ENCODE data around the gene MAN2B2.
A peak's percentile ranks its signal among the peaks of the same experiment; 100 is the strongest.

Gene MAN2B2

DNA sequence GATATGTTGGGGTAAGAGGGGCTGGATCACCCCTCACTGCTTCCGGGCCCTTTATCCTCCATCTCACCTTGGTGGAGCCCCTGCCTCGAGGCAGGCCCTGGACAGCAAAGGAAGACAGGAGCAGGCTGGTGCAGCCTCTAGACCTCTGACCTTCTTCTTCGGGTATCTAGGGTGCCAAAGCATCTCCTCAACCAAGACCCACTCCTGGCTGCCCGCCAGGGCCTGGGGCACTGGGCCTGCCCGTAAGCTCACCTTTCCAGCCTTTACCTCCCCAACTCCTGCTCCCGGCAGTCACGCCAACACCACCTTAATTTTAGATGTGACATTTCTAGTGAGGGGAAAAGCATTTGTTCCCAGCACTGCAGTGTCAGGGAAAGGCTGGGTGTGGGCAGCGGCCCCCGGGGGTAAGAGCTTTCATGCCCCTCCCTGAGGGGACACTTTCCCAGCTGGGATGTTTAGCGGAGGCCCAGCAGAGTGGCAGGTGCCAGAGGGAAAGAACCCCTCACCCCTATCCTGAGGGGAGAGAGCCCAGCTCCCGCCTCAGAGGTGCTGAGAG lies 6.7 kb downstream of the MAN2B2 start:
- TF ChIP-seq, protein P1, sequence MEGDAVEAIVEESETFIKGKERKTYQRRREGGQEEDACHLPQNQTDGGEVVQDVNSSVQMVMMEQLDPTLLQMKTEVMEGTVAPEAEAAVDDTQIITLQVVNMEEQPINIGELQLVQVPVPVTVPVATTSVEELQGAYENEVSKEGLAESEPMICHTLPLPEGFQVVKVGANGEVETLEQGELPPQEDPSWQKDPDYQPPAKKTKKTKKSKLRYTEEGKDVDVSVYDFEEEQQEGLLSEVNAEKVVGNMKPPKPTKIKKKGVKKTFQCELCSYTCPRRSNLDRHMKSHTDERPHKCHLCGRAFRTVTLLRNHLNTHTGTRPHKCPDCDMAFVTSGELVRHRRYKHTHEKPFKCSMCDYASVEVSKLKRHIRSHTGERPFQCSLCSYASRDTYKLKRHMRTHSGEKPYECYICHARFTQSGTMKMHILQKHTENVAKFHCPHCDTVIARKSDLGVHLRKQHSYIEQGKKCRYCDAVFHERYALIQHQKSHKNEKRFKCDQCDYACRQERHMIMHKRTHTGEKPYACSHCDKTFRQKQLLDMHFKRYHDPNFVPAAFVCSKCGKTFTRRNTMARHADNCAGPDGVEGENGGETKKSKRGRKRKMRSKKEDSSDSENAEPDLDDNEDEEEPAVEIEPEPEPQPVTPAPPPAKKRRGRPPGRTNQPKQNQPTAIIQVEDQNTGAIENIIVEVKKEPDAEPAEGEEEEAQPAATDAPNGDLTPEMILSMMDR (conservative IDR thresholded peaks at IDR 0.05; ENCODE audit: low read length), result no peak
- H3K4me3 ChIP-seq (ENCODE audit: low read length), result no peak overlapping the region
- DNase-seq (ENCODE audit: low read depth), result no peak

DNA sequence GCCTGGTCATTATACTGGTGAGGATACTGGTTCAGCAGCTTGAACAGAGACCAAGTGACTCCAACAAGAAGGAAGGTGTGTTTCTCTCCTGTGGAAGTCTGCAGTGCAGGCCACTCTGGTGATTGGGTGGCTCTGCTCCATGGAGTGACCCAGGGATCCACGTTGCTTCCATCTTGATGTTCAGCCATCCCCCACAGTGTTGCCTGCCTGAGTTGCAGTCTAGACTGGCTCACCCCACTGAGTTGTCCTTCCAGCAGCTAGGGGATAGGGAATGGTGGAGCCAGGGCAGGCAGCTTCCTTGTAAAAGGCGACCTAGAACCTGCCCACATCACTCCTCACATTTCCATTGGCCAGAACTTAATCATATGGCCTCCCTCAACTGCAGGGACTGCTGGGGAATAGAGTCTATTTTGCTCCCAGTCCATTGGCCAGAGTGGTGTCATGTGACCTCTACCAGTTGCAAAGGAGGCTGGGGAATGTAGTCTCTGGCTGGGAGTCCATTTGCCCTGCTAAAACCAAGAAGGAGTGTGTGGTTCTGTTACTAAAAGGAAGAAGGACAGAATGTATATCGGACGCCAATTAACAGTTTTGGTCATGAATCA lies 8.0 kb downstream of the MAN2B2 start:
- H3K4me3 ChIP-seq (ENCODE audit: low read length), result no peak overlapping the region
- TF ChIP-seq, protein P1 (conservative IDR thresholded peaks at IDR 0.05; ENCODE audit: low read length), result no peak
- DNase-seq (ENCODE audit: low read depth), result peak; percentile 17

DNA sequence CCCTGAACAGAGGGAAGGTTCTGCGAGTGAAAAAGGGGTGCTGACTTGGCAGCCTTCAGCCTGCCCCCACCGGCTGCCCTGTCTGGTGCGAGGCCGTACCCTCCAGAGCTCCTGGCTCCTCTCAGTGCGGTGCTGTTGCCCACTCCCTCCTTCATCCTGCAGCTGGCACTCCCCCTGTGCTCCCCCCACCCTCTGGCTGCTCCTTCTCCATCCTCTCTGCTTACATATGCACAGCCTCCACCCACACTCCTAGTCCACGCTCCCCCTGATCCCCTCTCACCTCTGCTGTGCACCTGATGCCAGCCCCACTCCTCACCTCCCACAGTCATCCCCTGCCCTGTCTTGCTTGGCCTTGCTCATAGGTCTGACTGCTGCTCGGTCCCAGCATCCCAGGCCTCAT lies 9.9 kb downstream of the MAN2B2 start:
- DNase-seq (ENCODE audit: low read depth), result no peak
- TF ChIP-seq, protein P1 (conservative IDR thresholded peaks at IDR 0.05; ENCODE audit: low read length), result no peak

DNA sequence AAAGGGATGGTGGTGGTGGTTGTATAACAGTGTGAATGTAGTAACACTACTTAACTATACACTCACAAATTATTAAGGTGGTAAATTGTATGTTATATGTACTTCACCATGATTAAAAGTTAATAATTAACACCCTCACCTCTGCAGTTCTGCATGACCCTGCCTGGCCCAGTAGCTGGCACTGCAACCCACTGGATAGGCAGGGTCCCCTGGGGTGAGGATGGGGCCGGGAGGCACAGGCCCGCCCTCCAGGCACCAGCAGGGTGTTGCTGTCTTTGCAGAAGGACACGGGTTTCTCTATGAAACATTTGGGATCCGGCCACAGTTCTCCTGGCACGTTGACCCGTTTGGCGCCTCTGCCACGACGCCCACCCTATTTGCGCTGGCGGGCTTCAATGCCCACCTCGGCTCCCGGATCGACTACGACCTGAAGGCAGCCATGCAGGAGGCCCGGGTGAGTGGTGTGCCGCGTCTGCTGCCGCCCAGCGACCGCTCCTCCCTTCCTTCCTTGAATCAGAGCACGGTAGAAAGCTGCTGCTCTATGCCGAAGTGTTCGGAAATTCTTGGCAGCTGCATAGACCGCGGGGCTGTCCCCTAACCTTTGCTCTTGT lies 11.8 kb downstream of the MAN2B2 start:
- DNase-seq (ENCODE audit: low read depth), result no peak
- H3K4me3 ChIP-seq (ENCODE audit: low read length), result no peak overlapping the region
- TF ChIP-seq, protein P1 (conservative IDR thresholded peaks at IDR 0.05; ENCODE audit: low read length), result no peak

More for the DNA sequence above, 9.9 kb downstream of the MAN2B2 start:
- no peak overlapping the region for H3K4me3 ChIP-seq (ENCODE audit: low read length)

DNA sequence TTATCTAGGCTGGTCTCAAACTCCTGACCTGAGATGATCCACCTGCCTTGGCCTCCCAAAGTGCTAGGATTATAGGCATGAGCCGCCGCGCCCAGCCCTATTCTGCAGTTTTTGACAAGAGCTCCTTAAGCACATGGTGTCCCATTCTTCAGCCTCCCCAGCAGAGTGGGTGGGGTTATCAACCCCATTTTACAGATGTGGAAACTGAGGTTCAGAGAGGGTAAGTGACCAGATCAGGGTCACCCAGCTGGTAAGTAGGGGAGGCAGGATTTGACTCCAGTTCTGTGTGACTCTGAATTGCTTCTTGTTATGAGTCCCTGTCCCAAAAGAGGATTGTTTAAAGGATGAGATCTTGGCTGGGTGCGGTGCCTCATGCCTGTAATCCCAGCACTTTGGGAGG lies 14.5 kb downstream of the MAN2B2 start:
- TF ChIP-seq, protein P1 (conservative IDR thresholded peaks at IDR 0.05; ENCODE audit: low read length), result no peak
- DNase-seq (ENCODE audit: low read depth), result no peak
- H3K4me3 ChIP-seq (ENCODE audit: low read length), result no peak overlapping the region

DNA sequence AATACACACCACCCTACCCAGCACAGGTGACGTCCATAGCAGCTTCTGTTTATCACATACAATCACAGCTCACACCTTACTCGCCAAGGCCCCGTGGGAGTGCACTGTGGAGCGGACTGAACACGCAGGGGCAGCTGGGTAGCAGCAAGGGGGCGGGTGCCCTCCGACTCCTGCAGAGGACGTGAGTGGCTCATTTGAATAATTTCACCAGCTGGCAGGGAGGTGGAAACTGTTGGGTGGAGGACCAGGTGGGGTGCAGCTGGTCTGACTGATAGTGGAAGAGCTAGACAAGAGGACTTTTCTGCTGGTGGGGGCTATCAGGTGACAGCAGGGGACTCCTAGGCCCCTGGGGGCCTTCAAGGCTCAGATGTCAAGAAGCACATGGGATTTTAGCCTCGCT lies 16.3 kb downstream of the MAN2B2 start:
- no peak overlapping the region for H3K4me3 ChIP-seq (ENCODE audit: low read length)
- TF ChIP-seq, protein P1 (conservative IDR thresholded peaks at IDR 0.05; ENCODE audit: low read length), result no peak
- no peak for DNase-seq (ENCODE audit: low read depth)

DNA sequence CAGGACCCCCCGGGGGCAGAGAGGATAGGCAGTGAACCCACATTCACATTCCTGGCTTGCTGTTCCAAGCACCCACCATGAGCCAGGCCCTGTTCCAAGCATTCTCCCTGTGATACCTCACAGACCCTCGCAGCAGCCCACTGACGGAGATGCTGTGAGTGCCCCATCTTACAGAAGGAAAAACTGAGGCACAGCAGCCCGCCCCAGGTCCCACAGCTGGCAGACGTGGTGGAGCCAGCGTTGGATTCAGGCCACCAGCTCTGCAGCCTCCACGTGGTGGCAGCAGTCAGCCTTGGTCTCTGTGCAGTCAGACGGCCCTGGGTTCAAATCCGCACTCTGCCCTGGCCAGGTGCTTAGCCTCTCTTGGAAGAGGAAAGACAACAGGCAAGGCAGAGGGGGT lies 16.8 kb downstream of the MAN2B2 start:
- TF ChIP-seq, protein P1 (conservative IDR thresholded peaks at IDR 0.05; ENCODE audit: low read length), result no peak
- DNase-seq (ENCODE audit: low read depth), result no peak
- H3K4me3 ChIP-seq (ENCODE audit: low read length), result no peak overlapping the region
